ENCODE results near the gene LRGUK. TPM values are rescaled to one million over a fixed set of nuclear protein-coding genes. Genes with fewer than 3 reads are reported as not detected.

LRGUK gene
- total and polyA plus RNA-seq, 2 experiments from 2014 or later, result 2.4 to 7.1 TPM

DNA sequence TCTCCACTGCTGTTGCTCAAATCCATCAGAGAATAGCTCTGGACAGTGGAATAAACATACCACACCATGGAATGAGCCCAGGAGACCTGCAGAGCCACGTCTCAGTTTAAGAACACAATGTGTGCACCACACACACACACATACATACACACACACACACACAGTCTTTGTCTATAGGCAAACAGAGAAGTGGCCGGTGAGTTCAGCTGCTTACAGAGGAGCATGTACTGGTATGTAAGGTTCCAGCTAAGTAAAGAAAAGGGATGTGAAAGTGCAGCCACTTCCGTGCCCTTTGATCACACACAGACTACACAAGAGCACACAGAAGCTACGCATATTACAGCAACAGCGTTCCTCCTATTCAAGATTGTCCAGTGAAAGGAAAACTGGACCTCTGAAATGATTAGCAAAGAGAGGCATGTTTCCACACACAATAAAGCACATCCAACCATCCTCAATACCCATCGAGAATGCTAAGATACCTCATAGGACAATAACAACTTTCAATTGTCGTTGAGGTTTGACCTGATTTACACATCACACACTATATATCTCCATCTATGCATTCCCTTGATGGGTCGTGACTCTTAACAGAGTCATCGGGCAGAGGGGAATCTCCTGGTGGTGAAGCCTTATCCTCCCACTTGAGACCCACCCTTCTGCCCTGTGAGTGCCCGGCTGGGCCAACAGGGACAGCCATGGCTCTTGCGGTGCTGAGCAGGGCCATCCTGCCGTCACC is 166.0 kb downstream of the LRGUK start:
- Histone ChIP-seq H3K27ac (ENCODE audit: low read depth) (no peak overlapping the region), H4K20me1 (replicated peaks; ENCODE audit: insufficient read depth) (no peaks in the 10 kb centered on the region), H3K4me2 (no peak overlapping the region), H3K4me1 (ENCODE audit: insufficient read depth) (no peaks in the 10 kb centered on the region), H3K36me3 (ENCODE audit: insufficient read depth) (0 out of 2 replicates have a peak, but pooled peaks cover 10% of the 10 kb centered on the region), H3F3A (replicated peaks; ENCODE audit: low read depth) (no peaks in the 10 kb centered on the region), H3K27me3 (ENCODE audit: insufficient read depth) (no peaks in the 10 kb centered on the region), H3K4me3 (no peak overlapping the region), H3K79me2 (replicated peaks; ENCODE audit: insufficient read depth) (no peaks in the 10 kb centered on the region), H2AFZ (no peak overlapping the region), H3K9me2 (ENCODE audit: insufficient read depth) (no peaks in the 10 kb centered on the region)
- DNase-seq (ENCODE audit: low spot score), result no peak
- no peak for ATAC-seq
- no peak overlapping the region for H3K27ac Mint-ChIP-seq
- H3K4me1 Mint-ChIP-seq, result peaks cover 8% of the 10 kb centered on the region
- H3K9me3 Mint-ChIP-seq, result no peaks in the 10 kb centered on the region
- no peak for TF ChIP-seq ZNF331 (CRISPR knock-in tag; IDR thresholded peaks at IDR 0.05; ENCODE audit: low read depth)
- TF ChIP-seq JUNB (IDR thresholded peaks at IDR 0.05; ENCODE audit: unreplicated experiment), result no peak
- no peak for TF ChIP-seq ETS1 (IDR thresholded peaks at IDR 0.05)
- TF ChIP-seq NANOG (IDR thresholded peaks at IDR 0.05; ENCODE audit: borderline replicate concordance), result no peak
- no peak for TF ChIP-seq ZNF114 (CRISPR knock-in tag; IDR thresholded peaks at IDR 0.05)
- TF ChIP-seq EZH2phosphoT487 (IDR thresholded peaks at IDR 0.05; ENCODE audit: unreplicated experiment), result no peak
- TF ChIP-seq EZH2 (IDR thresholded peaks at IDR 0.05; ENCODE audit: low read depth, unreplicated experiment), result no peak
- TF ChIP-seq, protein P1, sequence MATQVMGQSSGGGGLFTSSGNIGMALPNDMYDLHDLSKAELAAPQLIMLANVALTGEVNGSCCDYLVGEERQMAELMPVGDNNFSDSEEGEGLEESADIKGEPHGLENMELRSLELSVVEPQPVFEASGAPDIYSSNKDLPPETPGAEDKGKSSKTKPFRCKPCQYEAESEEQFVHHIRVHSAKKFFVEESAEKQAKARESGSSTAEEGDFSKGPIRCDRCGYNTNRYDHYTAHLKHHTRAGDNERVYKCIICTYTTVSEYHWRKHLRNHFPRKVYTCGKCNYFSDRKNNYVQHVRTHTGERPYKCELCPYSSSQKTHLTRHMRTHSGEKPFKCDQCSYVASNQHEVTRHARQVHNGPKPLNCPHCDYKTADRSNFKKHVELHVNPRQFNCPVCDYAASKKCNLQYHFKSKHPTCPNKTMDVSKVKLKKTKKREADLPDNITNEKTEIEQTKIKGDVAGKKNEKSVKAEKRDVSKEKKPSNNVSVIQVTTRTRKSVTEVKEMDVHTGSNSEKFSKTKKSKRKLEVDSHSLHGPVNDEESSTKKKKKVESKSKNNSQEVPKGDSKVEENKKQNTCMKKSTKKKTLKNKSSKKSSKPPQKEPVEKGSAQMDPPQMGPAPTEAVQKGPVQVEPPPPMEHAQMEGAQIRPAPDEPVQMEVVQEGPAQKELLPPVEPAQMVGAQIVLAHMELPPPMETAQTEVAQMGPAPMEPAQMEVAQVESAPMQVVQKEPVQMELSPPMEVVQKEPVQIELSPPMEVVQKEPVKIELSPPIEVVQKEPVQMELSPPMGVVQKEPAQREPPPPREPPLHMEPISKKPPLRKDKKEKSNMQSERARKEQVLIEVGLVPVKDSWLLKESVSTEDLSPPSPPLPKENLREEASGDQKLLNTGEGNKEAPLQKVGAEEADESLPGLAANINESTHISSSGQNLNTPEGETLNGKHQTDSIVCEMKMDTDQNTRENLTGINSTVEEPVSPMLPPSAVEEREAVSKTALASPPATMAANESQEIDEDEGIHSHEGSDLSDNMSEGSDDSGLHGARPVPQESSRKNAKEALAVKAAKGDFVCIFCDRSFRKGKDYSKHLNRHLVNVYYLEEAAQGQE (IDR thresholded peaks at IDR 0.05; ENCODE audit: unreplicated experiment), result no peak
- TF ChIP-seq CTCF (conservative IDR thresholded peaks at IDR 0.05; ENCODE audit: low read depth in 2 of 2), result no peak
- no peak for TF ChIP-seq POLR2AphosphoS5 (IDR thresholded peaks at IDR 0.05; ENCODE audit: low read depth)
- no peak for TF ChIP-seq ZNF462 (CRISPR knock-in tag; IDR thresholded peaks at IDR 0.05)
- no peak for TF ChIP-seq STAT1 (IDR thresholded peaks at IDR 0.05; ENCODE audit: unreplicated experiment)
- no peak for TF ChIP-seq CREB1 (CRISPR knock-in tag; IDR thresholded peaks at IDR 0.05; ENCODE audit: low read depth)
- H3K4me3 Mint-ChIP-seq, result no peak overlapping the region
- peaks cover 33% of the 10 kb centered on the region for H3K36me3 Mint-ChIP-seq (ENCODE audit: low read depth)
- no peaks in the 10 kb centered on the region for H3K27me3 Mint-ChIP-seq (ENCODE audit: insufficient read depth, low read depth, poor library complexity)
